HCT116 (cell line): ENCODE data around the gene PLXNB3. TPM values are rescaled to one million over a fixed set of nuclear protein-coding genes. Genes with fewer than 3 reads are reported as not detected.

ENCODE experiments used
- ATAC-seq: fragments of 200-7000 bp; cut with Tn5 transposase; 2 replicates; pipeline ENCODE4 v1.9.1; 2020; ENCODE audit warnings: mild to moderate bottlenecking, moderate library complexity
- BruUV-seq: library from RNA; stranded (reverse); fragments of 400-500 nt; replicated peaks from 2 replicates; lab custom pipeline; 2021; lab: Mats Ljungman, UMichigan
- CTCF ChIA-PET: fragments of 300-600 bp; sonication (Branson Sonifier 250); formaldehyde crosslinking; loops from one replicate; lab custom pipeline; 2021; ENCODE audit warnings: antibody characterized with exemption; lab: Charles Lee
- POLR2A ChIA-PET: fragments of 300-600, 350-600 bp; sonication (Branson Sonifier 250); formaldehyde crosslinking; loops from one replicate; lab custom pipeline; 2021; ENCODE audit warnings: antibody characterized with exemption; lab: Charles Lee
- RAD21 ChIA-PET, 2 experiments: fragments of 300-600 bp; sonication (Branson Sonifier 250); formaldehyde crosslinking; loops; one replicate each; lab custom pipeline; 2023; ENCODE audit warnings: low total read pairs in 2 of 2; ENCODE audit not compliant: uncharacterized antibody in 2 of 2, unreplicated experiment in 2 of 2, low non-redundant PET in 1 of 2; lab: Charles Lee
- DNase-seq: peaks from one replicate; pipeline ENCODE4 v3.0.0-alpha.2; 2010; ENCODE audit warnings: low read depth, low spot score
- H2AFZ ChIP-seq: fragments of 200-600 bp; shearing (Covaris generic), sonication (generic); 2 replicates; pipeline ENCODE4 v1.6.1; 2017; ENCODE audit warnings: low read depth, mixed run types, mixed read lengths, antibody characterized with exemption, low read length; ENCODE audit not compliant: poor library complexity, severe bottlenecking
- H3K27ac ChIP-seq: 2 replicates; pipeline ENCODE4 v1.5.1; 2012; ENCODE audit warnings: low read depth, low read length
- H3K27me3 ChIP-seq: fragments of 200-600 bp; sonication (generic); 2 replicates; pipeline ENCODE4 v1.6.1; 2016; ENCODE audit warnings: mixed run types, low read length, mixed read lengths; ENCODE audit not compliant: insufficient read depth
- H3K36me3 ChIP-seq, 2 experiments: fragments of 200-500 bp in 1 of 2; fragments of 200-600 bp in 1 of 2; sonication (Bioruptor generic) in 1 of 2; sonication (generic) in 1 of 2; 2 replicates each; pipeline versions ENCODE4 v1.5.1 to v1.6.1; 2014 to 2016; ENCODE audit warnings: low read length in 2 of 2, inconsistent platforms in 1 of 2, mixed read lengths in 1 of 2, mixed run types in 1 of 2; ENCODE audit not compliant: insufficient read depth in 2 of 2, control insufficient read depth in 1 of 2
- H3K4me1 ChIP-seq, 2 experiments: fragments of 200-600 bp in 1 of 2; sonication (generic) in 1 of 2; 2 replicates each; pipeline versions ENCODE4 v1.5.1 to v1.6.1; 2012 to 2017; ENCODE audit warnings: low read length in 2 of 2, inconsistent platforms in 1 of 2, mild to moderate bottlenecking in 1 of 2, mixed read lengths in 1 of 2, mixed run types in 1 of 2, moderate library complexity in 1 of 2; ENCODE audit not compliant: insufficient read depth in 2 of 2, control insufficient read depth in 1 of 2
- H3K4me2 ChIP-seq: fragments of 200-600 bp; sonication (generic); 2 replicates; pipeline ENCODE4 v1.6.1; 2017; ENCODE audit warnings: mixed run types, low read length, mixed read lengths
- H3K4me3 ChIP-seq, 2 experiments: fragments of 200-600 bp in 1 of 2; sonication (generic) in 1 of 2; replicated peaks in 1 of 2; 2 replicates each; pipeline ENCODE4 v1.5.1; 2011 to 2016; ENCODE audit warnings: low read length in 2 of 2, control low read depth in 1 of 2, low read depth in 1 of 2, mild to moderate bottlenecking in 1 of 2, mixed read lengths in 1 of 2, mixed run types in 1 of 2
- H3K79me2 ChIP-seq: fragments of 200-600 bp; sonication (generic); 2 replicates; pipeline ENCODE4 v1.6.1; 2017; ENCODE audit warnings: mild to moderate bottlenecking, mixed run types, low read length, moderate library complexity, mixed read lengths; ENCODE audit not compliant: insufficient read depth
- H3K9ac ChIP-seq: fragments of 200-600 bp; sonication (generic); 2 replicates; pipeline ENCODE4 v1.6.1; 2016; ENCODE audit warnings: low read length, mixed read lengths
- H3K9me2 ChIP-seq: fragments of 200-600 bp; sonication (generic), shearing (Covaris generic); 2 replicates; pipeline ENCODE4 v1.6.1; 2017; ENCODE audit warnings: mixed run types, mild to moderate bottlenecking, moderate library complexity; ENCODE audit not compliant: insufficient read depth
- H3K9me3 ChIP-seq, 2 experiments: fragments of 200-500 bp in 1 of 2; fragments of 200-600 bp in 1 of 2; sonication (Bioruptor generic) in 1 of 2; sonication (generic) in 1 of 2; 2 replicates each; pipeline ENCODE4 v1.6.1; 2014 to 2017; ENCODE audit warnings: low read length in 2 of 2, mixed read lengths in 2 of 2, inconsistent platforms in 1 of 2, low read depth in 1 of 2, mild to moderate bottlenecking in 1 of 2, mixed run types in 1 of 2, moderate library complexity in 1 of 2; ENCODE audit not compliant: control insufficient read depth in 1 of 2, insufficient read depth in 1 of 2
- H4K20me1 ChIP-seq: fragments of 200-600 bp; sonication (generic), shearing (Covaris generic); 2 replicates; pipeline ENCODE4 v1.6.1; 2017; ENCODE audit warnings: mixed run types, mild to moderate bottlenecking, moderate library complexity; ENCODE audit not compliant: insufficient read depth
- EZH2 ChIP-seq: fragments of 200-600 bp; sonication (generic); IDR thresholded peaks from 2 replicates; pipeline ENCODE4 v1.6.1; 2017; ENCODE audit warnings: antibody characterized with exemption, mixed run types
- EZH2phosphoT487 ChIP-seq: fragments of 200-600 bp; IDR thresholded peaks from 2 replicates; pipeline ENCODE4 v1.6.1; 2018; ENCODE audit warnings: antibody characterized with exemption, borderline replicate concordance
- POLR2AphosphoS5 ChIP-seq: IDR thresholded peaks from 2 replicates; pipeline ENCODE4 v1.6.1; 2011; ENCODE audit warnings: mild to moderate bottlenecking, low read depth, low read length, moderate library complexity
- YY1 ChIP-seq: IDR thresholded peaks from 2 replicates; pipeline ENCODE4 v1.6.1; 2011; ENCODE audit warnings: low read length, low read depth, moderate library complexity, mild to moderate bottlenecking; ENCODE audit not compliant: insufficient replicate concordance; ENCODE audit errors: extremely low read depth
- intact Hi-C: fragments of 100-400 bp; cut with micrococcal nuclease; formaldehyde crosslinking; loops from 2 replicates; pipeline ENCODE4 v1.10.0; 2022
- total RNA-seq: library from RNA; stranded (reverse); gene quantifications from one replicate; pipeline ENCODE4 v1.2.1, GENCODE V29; 2021; ENCODE audit not compliant: unreplicated experiment
- TF ChIP-seq, protein P1 (sequence below): IDR thresholded peaks from 2 replicates; pipeline ENCODE4 v1.6.1; 2011; ENCODE audit warnings: mild to moderate bottlenecking, low read length, moderate library complexity; ENCODE audit not compliant: insufficient replicate concordance; ENCODE audit errors: extremely low read depth

The PLXNB3 gene
- total RNA-seq, 1 experiment from 2014 or later = 4.8 TPM

DNA sequence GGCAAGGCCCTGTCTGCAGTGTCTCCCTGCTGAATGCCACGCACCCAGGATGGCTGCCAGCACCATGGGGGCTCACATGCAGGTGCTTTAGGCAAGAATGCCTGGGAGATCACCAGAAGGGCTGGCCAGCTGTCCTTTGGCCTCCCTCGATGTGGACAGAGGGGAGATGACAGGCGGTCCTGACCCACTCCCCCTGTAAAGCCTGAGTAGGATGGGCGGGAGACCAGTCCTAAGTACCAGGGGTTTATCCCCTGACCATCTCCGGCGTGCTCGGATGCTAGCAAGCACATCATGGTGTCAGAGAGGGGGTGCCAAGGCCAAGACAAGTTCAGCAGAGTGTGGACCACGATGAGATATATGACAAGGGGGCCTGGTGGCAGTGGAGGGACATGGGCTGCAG, 61.0 kb downstream of the PLXNB3 start:
- H3K36me3 ChIP-seq = no peaks in the 10 kb centered on the region
- H4K20me1 ChIP-seq = no peaks in the 10 kb centered on the region
- intact Hi-C loops = no loop called here
- ChIA-PET POLR2A (no interaction called here), CTCF (no interaction called here), RAD21 (no interaction called here)
- H3K9me3 ChIP-seq = no peaks in the 10 kb centered on the region
- no peaks in the 10 kb centered on the region for H3K9me2 ChIP-seq
- no peaks in the 10 kb centered on the region for H3K27me3 ChIP-seq
- H3K27ac ChIP-seq = no peak overlapping the region
- no peak overlapping the region for H3K9ac ChIP-seq
- H2AFZ ChIP-seq = no peak overlapping the region
- no peak overlapping the region for H3K4me2 ChIP-seq
- no peak overlapping the region for H3K4me3 ChIP-seq
- no peak for DNase-seq
- peaks cover 0 to 13% of the 10 kb centered on the region in 2 experiments; a peak in 2 of 4 replicates for H3K4me1 ChIP-seq
- BruUV-seq = no TSS peak
- TF ChIP-seq EZH2 = no peak
- TF ChIP-seq, protein P1, sequence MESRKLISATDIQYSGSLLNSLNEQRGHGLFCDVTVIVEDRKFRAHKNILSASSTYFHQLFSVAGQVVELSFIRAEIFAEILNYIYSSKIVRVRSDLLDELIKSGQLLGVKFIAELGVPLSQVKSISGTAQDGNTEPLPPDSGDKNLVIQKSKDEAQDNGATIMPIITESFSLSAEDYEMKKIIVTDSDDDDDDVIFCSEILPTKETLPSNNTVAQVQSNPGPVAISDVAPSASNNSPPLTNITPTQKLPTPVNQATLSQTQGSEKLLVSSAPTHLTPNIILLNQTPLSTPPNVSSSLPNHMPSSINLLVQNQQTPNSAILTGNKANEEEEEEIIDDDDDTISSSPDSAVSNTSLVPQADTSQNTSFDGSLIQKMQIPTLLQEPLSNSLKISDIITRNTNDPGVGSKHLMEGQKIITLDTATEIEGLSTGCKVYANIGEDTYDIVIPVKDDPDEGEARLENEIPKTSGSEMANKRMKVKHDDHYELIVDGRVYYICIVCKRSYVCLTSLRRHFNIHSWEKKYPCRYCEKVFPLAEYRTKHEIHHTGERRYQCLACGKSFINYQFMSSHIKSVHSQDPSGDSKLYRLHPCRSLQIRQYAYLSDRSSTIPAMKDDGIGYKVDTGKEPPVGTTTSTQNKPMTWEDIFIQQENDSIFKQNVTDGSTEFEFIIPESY = no peak
- TF ChIP-seq YY1 = no peak
- no peak for TF ChIP-seq EZH2phosphoT487
- TF ChIP-seq POLR2AphosphoS5 = no peak
- no peak for ATAC-seq
- no peaks in the 10 kb centered on the region for H3K79me2 ChIP-seq

Other genes starting within 250 kb of the PLXNB3 start
- gene ATP2B3, start 246.6 kb upstream of the PLXNB3 start, total RNA-seq = not detected
- 20.3 TPM for gene CCNQ, start 165.1 kb upstream of the PLXNB3 start, total RNA-seq
- 14.2 TPM for gene DUSP9, start 117.0 kb upstream of the PLXNB3 start, total RNA-seq
- 0.84 TPM for gene PNCK, start 90.4 kb upstream of the PLXNB3 start, total RNA-seq
- gene SLC6A8, start 76.3 kb upstream of the PLXNB3 start, total RNA-seq = 101 TPM
- 185 TPM for gene BCAP31, start 39.9 kb upstream of the PLXNB3 start, total RNA-seq
- gene ABCD1, start 39.4 kb upstream of the PLXNB3 start, total RNA-seq = 7.1 TPM
- gene SRPK3, start 16.8 kb downstream of the PLXNB3 start, total RNA-seq = not detected
- 49.7 TPM for gene IDH3G, start 30.1 kb downstream of the PLXNB3 start, total RNA-seq
- 182 TPM for gene SSR4, start 30.4 kb downstream of the PLXNB3 start, total RNA-seq
- gene PDZD4, start 66.3 kb downstream of the PLXNB3 start, total RNA-seq = 0.30 TPM
- 14.8 TPM for gene L1CAM, start 121.9 kb downstream of the PLXNB3 start, total RNA-seq
- not detected for gene AVPR2, start 140.4 kb downstream of the PLXNB3 start, total RNA-seq
- 67.4 TPM for gene ARHGAP4, start 162.0 kb downstream of the PLXNB3 start, total RNA-seq
- gene NAA10, start 170.8 kb downstream of the PLXNB3 start, total RNA-seq = 124 TPM
- gene RENBP, start 180.4 kb downstream of the PLXNB3 start, total RNA-seq = 1.3 TPM
- 72.8 TPM for gene HCFC1, start 207.6 kb downstream of the PLXNB3 start, total RNA-seq
- 12.6 TPM for gene TMEM187, start 208.5 kb downstream of the PLXNB3 start, total RNA-seq